Lower leg skin (tissue), 4 donors: Measurements from ENCODE around the gene PER3. TPM values are rescaled to one million over a fixed set of nuclear protein-coding genes. Genes with fewer than 3 reads are reported as not detected.

Source experiments
- DNase-seq, 2 donors: peaks; one replicate each; pipeline ENCODE4 v3.0.0-alpha.2; 2019; ENCODE audit warnings: low spot score in 2 of 2
- H3K4me3 ChIP-seq: fragments of 200-600 bp; sonication (generic); 2 replicates; pipeline ENCODE4 v1.5.1; 2017; ENCODE audit warnings: mild to moderate bottlenecking, low read depth; ENCODE audit not compliant: poor library complexity, severe bottlenecking
- CTCF ChIP-seq, 3 donors: fragments of 450-650 bp; IDR thresholded peaks; one replicate each; pipeline ENCODE4 v1.5.1; 2016; ENCODE audit warnings: antibody characterized with exemption in 3 of 3, mild to moderate bottlenecking in 3 of 3, moderate library complexity in 2 of 3
- POLR2A ChIP-seq, 2 donors: fragments of 450-650 bp; IDR thresholded peaks; one replicate each; pipeline ENCODE4 v1.6.1; 2016 to 2017; ENCODE audit warnings: antibody characterized with exemption in 2 of 2, mild to moderate bottlenecking in 1 of 2, moderate library complexity in 1 of 2
- WGBS, 2 donors: methylation state at CpG; one replicate each; pipeline ENCODE4 v1.1.5; 2018; 5-methylcytosine and 5-hydroxymethylcytosine counted together
- intact Hi-C: fragments of 100-400 bp; cut with DNase I; formaldehyde crosslinking; loops from one replicate; pipeline ENCODE4 v1.15.0; 2023; ENCODE audit warnings: low total_unique reads
- total RNA-seq, 4 donors: library from RNA; depleted of rRNA; stranded (reverse); fragments of >200 nt; gene quantifications; one replicate each; pipeline ENCODE4 v1.1.0, GENCODE V29; 2016

PER3 gene
- total RNA-seq, 4 donors from 2014 or later = 14.3 to 22.5 (median 19.3) TPM

DNA sequence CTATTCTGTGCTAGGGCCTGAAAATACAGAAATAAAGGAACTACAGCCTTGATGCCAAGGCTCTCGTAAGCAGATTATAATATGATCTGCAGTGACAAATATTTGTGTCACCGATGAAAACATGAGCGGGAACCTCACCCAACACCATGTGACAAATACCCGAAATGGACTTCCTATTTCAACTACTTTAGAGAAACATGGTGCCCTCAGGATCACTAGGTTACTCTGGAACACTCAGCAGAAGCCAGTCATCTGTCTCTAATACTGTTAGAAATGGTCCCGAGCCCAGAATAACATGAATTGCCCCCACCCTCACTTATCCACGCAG lies 13.5 kb upstream of the PER3 start:
- DNase-seq = no peak
- peak overlapping the region; percentile 99 for H3K4me3 ChIP-seq
- intact Hi-C loops = no loop called here
- no peak for TF ChIP-seq POLR2A (IDR thresholded peaks at IDR 0.05)
- TF ChIP-seq CTCF (IDR thresholded peaks at IDR 0.05) = no peak
- 8 to 11% methylated on average over 6 of the region's 6 CpGs for WGBS, 2 donors

DNA sequence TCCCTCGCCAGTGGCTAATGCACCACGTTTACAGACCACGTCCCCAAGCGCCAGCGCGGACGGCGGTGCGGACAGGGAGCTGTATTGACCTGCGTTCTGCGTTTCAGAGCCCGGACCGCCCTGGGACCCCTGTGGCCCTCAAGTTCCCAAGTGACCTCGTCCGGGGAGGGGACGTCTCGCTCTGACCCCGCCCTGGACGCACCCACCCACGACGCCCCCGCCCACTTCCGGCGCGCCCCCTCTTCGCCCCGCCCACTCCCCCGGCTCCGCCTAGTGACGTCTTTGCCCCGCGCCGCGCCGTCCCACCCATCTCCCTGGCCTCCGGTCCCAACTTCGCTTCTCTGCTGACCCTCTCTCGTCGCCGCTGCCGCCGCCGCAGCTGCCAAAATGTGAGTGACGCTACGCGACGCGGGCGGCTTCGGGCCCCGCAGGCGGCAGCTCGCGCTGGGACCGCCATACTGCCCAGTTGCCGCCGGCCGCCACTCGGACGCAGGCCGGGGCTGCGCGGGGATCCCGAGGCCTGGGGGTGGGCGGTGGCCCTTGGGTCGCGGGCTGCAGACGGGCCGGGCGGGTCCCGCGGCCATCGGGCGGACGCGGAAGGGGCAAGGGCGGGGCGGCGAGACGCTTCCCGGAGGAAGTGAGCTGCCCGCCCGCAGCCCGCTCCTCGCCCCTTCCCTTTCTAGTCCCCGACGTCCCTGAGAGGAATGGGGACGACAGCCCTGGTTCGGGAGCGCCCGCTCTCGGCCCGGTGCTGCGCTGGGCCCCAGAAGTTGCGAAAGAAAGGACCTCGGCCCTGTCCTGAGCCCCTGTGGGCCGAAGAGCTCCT lies 12.9 kb upstream of the PER3 start, which contains the start of gene VAMP3:
VAMP3 (plus strand) TSS at position 300 of the 826 bp plus-strand sequence; CDS start at position 388, 88 bp downstream.
- TF ChIP-seq POLR2A (IDR thresholded peaks at IDR 0.05) (no peak), CTCF (IDR thresholded peaks at IDR 0.05) (no peak)
- 0 to 2% methylated on average over 19 to 31 of the region's 97 CpGs for WGBS, 2 donors
- intact Hi-C loops = no loop called here
- H3K4me3 ChIP-seq = peak within 1 kb of the TSS; percentile 99
- DNase-seq = peak; percentile 83 to 98

DNA sequence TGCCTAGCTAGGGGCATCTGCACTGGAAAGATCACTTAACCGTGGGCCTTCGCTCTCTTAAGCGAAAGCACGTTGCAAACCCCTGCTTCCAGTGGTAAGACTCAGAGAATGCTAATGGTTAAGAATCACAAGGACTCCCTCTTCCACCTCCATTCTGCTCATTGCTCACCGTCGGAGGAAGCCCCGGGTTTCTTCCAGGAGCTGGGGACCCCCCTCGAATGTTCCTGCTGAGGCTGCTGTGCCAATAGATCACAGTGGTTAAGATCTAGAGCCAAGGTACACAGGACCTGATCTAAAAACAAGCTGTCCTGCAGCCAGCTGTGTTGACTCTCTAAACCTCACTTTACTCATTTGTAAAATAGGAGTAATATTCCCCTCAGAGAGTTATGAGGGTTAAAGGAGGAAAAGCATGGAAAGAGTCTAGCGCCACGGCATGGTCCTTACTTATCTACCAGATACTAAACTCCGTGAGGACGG lies 12.2 kb upstream of the PER3 start:
- 17 to 22% methylated on average over 12 of the region's 12 CpGs for WGBS, 2 donors
- H3K4me3 ChIP-seq = peak overlapping the region; percentile 99
- no peak for TF ChIP-seq POLR2A (IDR thresholded peaks at IDR 0.05)
- TF ChIP-seq CTCF (IDR thresholded peaks at IDR 0.05) = no peak
- no peak for DNase-seq
- intact Hi-C loops = no loop called here

- 88% methylated on average over 3 of the region's 3 CpGs for WGBS, 2 donors
- DNase-seq = no peak
- H3K4me3 ChIP-seq = no peak overlapping the region
- no peak for TF ChIP-seq CTCF (IDR thresholded peaks at IDR 0.05)
- no peak for TF ChIP-seq POLR2A (IDR thresholded peaks at IDR 0.05)
- intact Hi-C loops = loop anchor here (5.0 kb wide), 1 partner anchor 1465 kb away; no protein-coding TSS in a partner anchor
Observed at GRCh38 chr1:7777591-7777990, 6.5 kb upstream of the PER3 start.

GRCh38 chr1:7778133-7778628 lies 5.9 kb upstream of the PER3 start:
- no peak for DNase-seq
- no peak overlapping the region for H3K4me3 ChIP-seq
- WGBS, 2 donors = 93 to 97% methylated on average over 4 of the region's 4 CpGs
- no peak for TF ChIP-seq CTCF (IDR thresholded peaks at IDR 0.05)
- no peak for TF ChIP-seq POLR2A (IDR thresholded peaks at IDR 0.05)
- intact Hi-C loops = loop anchor here (5.0 kb wide), 1 partner anchor 1464 kb away; no protein-coding TSS in a partner anchor
